GM20000 (cell line): ENCODE results near the gene RAB42.
"Not testable (repeated sequence)": the region's sequence is repeated elsewhere in the genome, so short reads cannot be mapped to it uniquely, and the experiment has no call there.

ENCODE experiments used
- DNase-seq: peaks from one replicate; pipeline ENCODE4 v3.0.0; 2012; ENCODE audit warnings: low spot score
- TF ChIP-seq, protein P1 (sequence below): IDR thresholded peaks from 2 replicates; pipeline ENCODE4 v1.5.1; 2012; ENCODE audit warnings: mild to moderate bottlenecking, control low read depth; ENCODE audit errors: extremely low read depth, missing control alignments

RAB42 gene

DNA sequence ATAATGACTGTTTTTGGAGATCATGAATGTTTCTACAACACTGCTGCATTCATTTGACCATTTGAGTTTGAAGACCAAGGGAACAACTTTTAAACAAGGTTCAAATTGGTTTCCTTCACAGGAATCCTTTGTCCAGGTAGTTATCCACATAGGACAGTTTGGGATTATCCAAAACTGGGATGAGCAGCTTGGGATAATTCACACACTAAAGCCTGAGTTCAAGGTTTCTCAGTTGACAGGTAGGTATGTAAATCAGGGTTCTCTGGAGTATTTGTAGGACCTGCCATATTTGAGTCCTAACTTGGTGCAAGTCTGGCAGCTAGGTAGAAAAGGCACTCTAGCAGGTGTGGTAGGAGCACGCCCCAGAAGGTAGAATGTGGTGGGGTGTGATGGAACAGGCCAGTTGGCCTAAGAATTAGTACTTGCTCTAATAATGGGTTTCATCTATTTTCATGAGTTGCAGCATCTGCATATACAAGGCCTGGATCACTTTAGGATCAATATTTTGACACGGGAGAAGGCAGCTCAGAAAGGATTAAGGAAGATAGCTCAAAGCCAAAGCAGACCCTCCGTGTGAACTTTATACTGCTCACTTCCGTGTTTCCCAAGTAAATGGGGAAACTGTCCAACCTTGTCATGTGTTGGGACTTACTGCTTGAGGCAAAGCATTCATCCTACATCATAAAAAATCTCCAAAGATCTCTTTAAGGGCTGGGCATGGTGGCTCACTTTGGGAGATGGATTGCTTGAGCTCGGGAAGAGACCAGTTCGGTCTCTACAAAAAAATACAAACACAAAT lies 14.1 kb upstream of the RAB42 start:
- TF ChIP-seq, protein P1, sequence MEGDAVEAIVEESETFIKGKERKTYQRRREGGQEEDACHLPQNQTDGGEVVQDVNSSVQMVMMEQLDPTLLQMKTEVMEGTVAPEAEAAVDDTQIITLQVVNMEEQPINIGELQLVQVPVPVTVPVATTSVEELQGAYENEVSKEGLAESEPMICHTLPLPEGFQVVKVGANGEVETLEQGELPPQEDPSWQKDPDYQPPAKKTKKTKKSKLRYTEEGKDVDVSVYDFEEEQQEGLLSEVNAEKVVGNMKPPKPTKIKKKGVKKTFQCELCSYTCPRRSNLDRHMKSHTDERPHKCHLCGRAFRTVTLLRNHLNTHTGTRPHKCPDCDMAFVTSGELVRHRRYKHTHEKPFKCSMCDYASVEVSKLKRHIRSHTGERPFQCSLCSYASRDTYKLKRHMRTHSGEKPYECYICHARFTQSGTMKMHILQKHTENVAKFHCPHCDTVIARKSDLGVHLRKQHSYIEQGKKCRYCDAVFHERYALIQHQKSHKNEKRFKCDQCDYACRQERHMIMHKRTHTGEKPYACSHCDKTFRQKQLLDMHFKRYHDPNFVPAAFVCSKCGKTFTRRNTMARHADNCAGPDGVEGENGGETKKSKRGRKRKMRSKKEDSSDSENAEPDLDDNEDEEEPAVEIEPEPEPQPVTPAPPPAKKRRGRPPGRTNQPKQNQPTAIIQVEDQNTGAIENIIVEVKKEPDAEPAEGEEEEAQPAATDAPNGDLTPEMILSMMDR, result no peak
- no peak for DNase-seq

DNA sequence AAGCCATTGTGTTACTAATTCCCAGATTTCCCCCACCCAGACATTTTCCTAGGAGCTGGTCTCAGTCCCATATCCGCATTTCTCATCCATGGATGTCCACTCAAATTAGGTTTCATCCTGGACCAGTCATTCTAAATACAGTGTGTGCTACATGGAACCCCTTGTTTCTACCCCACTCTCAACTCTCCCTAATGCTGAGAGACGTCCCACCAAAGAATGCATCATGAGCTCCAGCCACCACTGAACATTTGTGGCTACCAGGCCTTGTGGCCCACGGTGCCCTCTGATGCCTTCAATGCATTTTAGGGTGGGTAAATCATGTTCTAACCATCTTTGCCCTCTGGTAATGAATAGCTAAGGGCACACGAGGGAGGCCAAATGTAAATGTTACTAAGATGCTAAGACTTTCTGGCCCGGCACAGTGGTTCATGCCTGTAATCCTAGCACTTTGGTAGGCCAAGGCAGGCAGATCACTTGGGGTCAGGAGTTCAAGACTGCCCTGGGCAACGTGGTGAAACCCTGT lies 13.3 kb upstream of the RAB42 start:
- DNase-seq, result no peak
- TF ChIP-seq, protein P1, result no peak

DNA sequence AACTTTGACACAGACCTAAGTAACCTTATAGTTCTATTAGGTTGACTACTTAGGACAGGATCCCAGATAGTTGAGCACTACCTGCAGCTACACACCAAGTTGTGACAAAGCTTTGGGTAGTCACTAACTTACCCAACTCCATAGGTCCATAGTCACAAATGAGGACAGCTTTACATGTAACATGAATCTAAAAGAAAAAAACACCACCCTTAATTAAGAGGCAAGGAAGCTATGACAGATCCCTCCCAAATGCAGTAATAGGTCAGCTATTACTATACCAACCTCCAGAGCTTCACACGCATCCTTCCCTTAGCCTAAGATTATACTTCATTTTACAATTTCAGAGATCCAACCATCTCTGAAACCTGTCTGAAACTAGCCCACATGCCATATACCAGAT lies 12.7 kb upstream of the RAB42 start:
- DNase-seq, result no peak
- TF ChIP-seq, protein P1, result no peak

DNA sequence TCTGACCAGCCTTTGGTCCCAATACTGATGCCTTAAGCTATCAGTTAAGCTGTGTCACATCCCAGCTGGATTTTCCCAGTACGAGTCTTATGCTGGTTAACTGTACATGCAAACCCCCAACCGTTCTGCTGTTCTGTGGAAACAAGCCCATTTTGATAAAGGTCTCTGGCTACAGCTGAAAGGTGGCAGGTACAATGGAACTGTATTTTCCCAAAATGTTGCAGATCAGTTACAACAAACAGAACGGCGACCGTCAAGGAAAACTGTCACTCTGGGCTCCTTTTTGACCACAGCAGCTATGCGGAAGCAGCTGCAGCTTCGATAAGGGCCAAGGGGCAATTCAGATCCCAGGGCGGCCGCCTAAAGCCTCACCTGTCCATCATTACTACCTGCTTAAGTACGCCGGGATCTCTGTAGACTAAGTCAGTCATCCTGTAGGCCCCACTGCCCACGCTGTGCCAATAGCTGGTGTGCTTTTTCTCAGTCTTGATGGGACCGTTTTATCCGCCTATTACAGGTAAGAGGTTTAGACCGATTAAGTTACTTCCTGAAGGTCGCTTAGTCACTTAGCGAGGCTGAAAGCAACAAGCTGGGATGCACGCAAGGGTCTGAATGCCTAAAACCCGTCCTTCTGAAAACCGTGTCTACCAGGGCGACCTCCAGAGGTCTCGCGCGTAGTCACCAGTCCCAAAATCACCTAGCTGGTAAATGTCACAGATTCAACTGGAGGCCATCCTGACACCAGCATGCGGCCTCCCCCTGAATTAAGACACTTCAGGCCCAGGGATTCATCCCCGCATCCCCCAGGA lies 11.1 kb upstream of the RAB42 start:
- TF ChIP-seq, protein P1, result peak; percentile 19
- DNase-seq, result peak; percentile 58

DNA sequence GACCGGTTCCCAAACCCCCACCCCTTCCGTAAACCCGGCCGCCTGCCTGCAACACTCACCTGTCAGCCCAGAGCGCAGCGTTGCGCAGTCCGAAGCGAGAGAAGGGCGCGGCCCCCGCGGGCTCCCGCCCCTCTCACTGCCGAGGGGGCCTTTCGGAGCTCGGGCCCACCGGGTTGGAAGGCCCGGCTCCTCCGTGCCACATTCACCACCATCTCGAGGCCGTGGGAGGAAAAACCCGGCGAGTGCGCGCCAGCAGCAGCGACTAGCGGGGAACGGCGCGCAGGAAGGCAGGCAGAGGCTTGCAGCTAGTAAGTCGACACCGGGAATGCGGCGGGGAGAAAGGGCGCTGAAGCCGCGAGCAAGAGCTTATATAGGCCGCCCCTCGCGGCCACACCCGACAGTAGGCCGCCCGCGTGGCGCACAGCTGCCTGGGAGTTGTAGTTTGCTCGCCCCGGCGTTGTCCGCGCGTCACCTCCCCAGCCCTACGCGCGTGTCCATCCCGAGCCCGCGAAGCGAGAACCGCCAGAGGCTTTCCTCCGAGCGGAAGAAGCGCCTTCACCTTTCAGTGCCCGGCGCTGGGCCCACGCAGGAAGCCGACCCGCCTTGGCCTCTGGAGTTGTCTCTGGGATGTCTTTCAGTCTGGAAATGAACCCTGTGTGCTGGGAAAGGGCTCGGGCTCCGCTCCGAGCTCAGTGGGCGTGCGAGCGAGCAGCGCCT lies 10.4 kb upstream of the RAB42 start:
- peak; percentile 93 for DNase-seq
- TF ChIP-seq, protein P1, result no peak

DNA sequence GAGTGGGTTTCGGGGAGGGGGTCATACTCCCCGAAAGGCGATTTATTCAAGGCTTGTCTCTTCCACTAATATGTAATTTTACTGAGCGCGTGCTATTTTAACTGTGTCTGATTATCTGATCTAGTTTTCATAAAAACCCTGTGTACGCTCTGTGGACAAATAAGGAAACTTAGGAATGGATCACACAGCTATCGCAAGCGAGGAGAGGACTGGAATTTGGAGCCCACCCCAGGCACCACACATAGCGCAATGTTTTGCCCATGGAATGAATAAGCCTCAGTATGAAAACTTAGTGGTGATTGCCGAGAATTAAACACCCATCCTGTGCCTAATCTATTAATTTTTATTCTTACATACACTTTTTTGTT lies 9.8 kb upstream of the RAB42 start:
- TF ChIP-seq, protein P1, result no peak
- DNase-seq, result no peak

DNA sequence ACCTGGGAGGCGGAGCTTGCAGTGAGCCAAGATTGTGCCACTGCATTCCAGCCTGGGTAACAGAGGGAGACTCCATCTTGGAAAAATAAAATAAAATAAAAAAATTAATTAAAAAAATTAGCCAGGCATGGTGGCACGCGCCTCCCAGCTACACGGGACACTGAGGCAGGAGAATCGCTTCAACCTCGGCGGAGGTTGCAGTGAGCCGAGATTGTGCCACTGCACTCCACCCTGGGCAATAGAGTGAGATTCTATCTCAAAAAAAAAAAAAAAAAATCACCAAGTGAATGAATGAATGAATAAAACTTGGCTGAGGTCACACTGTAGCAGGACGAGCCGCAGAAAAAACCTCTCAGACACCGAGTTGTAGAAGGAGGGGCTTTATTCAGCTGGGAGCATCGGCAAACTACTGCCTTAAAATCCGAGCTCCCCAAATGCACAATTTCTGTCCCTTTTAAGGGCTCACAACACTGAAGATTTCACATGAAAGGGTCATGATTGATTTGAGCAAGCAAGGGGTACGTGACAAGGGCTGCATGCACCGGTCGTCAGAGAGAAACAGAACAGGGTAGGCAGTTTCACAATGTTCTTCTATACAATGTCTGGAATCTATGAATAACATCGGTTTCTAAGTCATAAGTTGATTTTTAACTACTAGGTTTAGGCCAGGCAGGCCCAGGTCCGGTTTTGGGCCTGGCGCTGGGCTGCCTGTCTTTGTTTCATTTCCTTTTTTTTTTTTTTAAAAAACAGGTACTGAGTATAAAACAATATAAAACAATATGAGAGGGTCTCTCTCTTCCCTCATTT lies 5.3 kb upstream of the RAB42 start:
- DNase-seq, result not testable (repeated sequence)
